Measurements from ENCODE around the gene TMEM47.

Gene TMEM47

GRCh38 chrX:34585561-34585960 lies 71.5 kb downstream of the TMEM47 start:
- DNase-seq (ENCODE audit: low read depth), result no peak

- no peak for DNase-seq (ENCODE audit: low read depth)
Measured at GRCh38 chrX:34584781-34585180, 72.3 kb downstream of the TMEM47 start.

GRCh38 chrX:34580069-34580468 lies 77.0 kb downstream of the TMEM47 start:
- DNase-seq (ENCODE audit: low read depth), result no peak

- no peak for DNase-seq (ENCODE audit: low read depth)
Measured at GRCh38 chrX:34578237-34578636, 78.8 kb downstream of the TMEM47 start.
